WERI-Rb-1 (cell line): ENCODE results near the gene PTPRN2.

Experiments used
- DNase-seq: peaks from one replicate; pipeline ENCODE4 v3.0.0-alpha.2; 2020
- H3K27ac ChIP-seq: fragments of 250-450 bp; sonication (Bioruptor Pico); 2 replicates; pipeline ENCODE4 v1.5.1; 2020; ENCODE audit warnings: mild to moderate bottlenecking, moderate library complexity
- H3K27me3 ChIP-seq: fragments of 250-450 bp; sonication (Bioruptor Pico); 2 replicates; pipeline ENCODE4 v1.5.1; 2021; ENCODE audit warnings: mild to moderate bottlenecking, low read depth, moderate library complexity; ENCODE audit not compliant: insufficient read depth, severe bottlenecking
- H3K36me3 ChIP-seq: fragments of 250-450 bp; sonication (Bioruptor Pico); 2 replicates; pipeline ENCODE4 v1.5.1; 2020; ENCODE audit warnings: mild to moderate bottlenecking, moderate library complexity
- H3K4me3 ChIP-seq: 2 replicates; pipeline ENCODE4 v1.5.1; 2011; ENCODE audit warnings: low read depth, mild to moderate bottlenecking, control low read depth, low read length
- H3K9me3 ChIP-seq: fragments of 250-450 bp; sonication (Bioruptor Pico); 2 replicates; pipeline ENCODE4 v1.5.1; 2021; ENCODE audit warnings: mild to moderate bottlenecking, moderate library complexity; ENCODE audit not compliant: severe bottlenecking
- TF ChIP-seq, protein P1 (sequence below): IDR thresholded peaks from 2 replicates; pipeline ENCODE4 v1.5.1; 2011; ENCODE audit warnings: low read depth, mild to moderate bottlenecking, control low read depth, inconsistent platforms, low read length

Gene PTPRN2

DNA sequence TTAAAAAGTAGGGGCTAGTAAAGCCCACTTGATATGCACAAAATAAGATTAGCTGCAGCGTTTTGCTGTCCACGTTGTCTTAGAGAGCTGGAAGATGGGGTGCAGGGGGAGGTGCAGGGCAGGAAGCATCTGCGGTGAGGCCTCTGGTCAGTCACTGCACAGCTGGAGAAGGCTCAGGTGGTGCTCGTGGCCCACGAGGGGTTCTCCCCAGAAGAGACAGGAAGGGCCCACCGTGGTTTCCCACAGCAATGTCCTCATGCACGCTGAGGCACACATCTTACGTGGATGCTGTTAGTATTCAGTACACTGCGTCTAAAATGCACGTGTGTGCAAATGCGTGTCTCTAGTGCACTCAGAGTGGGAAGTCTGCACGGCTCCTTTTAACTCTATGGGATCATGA lies 582.1 kb downstream of the PTPRN2 start:
- Histone ChIP-seq H3K4me3 (no peak overlapping the region), H3K27me3 (no peaks in the 10 kb centered on the region), H3K9me3 (no peaks in the 10 kb centered on the region), H3K27ac (no peak overlapping the region), H3K36me3 (no peaks in the 10 kb centered on the region)
- TF ChIP-seq, protein P1, sequence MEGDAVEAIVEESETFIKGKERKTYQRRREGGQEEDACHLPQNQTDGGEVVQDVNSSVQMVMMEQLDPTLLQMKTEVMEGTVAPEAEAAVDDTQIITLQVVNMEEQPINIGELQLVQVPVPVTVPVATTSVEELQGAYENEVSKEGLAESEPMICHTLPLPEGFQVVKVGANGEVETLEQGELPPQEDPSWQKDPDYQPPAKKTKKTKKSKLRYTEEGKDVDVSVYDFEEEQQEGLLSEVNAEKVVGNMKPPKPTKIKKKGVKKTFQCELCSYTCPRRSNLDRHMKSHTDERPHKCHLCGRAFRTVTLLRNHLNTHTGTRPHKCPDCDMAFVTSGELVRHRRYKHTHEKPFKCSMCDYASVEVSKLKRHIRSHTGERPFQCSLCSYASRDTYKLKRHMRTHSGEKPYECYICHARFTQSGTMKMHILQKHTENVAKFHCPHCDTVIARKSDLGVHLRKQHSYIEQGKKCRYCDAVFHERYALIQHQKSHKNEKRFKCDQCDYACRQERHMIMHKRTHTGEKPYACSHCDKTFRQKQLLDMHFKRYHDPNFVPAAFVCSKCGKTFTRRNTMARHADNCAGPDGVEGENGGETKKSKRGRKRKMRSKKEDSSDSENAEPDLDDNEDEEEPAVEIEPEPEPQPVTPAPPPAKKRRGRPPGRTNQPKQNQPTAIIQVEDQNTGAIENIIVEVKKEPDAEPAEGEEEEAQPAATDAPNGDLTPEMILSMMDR, result no peak
- no peak for DNase-seq

- H3K9me3 ChIP-seq, result no peaks in the 10 kb centered on the region
- H3K4me3 ChIP-seq, result no peak overlapping the region
- TF ChIP-seq, protein P1, result no peak
- no peaks in the 10 kb centered on the region for H3K36me3 ChIP-seq
- DNase-seq, result no peak
- H3K27ac ChIP-seq, result no peak overlapping the region
- H3K27me3 ChIP-seq, result no peaks in the 10 kb centered on the region
Observed at GRCh38 chr7:158004123-158004490, 583.5 kb downstream of the PTPRN2 start.

DNA sequence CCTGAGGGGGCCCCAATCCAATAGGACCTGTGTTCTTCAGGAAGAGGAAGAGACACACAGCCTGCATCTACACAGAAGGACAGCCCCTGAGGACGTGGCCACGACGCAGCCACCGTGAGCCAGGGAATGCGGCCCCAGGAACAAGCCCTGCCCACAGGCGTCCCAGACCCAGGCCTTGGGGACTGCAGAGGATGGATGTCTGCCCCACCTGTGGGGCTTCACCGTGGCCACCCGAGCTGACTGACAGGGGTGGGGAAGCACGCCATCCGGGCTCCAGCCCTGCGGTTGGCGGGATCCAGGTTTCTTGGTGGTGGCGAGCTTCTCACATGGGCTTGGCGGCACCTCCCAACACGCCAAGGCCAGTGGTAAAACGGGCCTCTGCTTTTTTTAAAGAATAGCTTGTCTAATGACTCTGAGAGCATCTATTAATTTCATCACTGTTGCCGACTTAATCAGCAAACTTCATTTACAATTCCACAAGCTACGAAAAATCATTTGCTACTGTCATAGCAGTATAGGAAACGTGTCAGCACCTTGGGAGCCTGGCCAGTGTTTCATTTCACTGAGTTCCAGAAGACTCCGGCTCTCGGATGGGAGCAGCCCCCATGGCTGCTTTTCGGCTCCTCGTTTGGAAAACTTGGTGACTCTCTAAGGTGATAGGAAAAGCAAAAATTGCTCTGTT lies 584.0 kb downstream of the PTPRN2 start:
- no peaks in the 10 kb centered on the region for H3K9me3 ChIP-seq
- no peak overlapping the region for H3K27ac ChIP-seq
- H3K4me3 ChIP-seq, result no peak overlapping the region
- H3K36me3 ChIP-seq, result no peaks in the 10 kb centered on the region
- TF ChIP-seq, protein P1, result no peak
- no peaks in the 10 kb centered on the region for H3K27me3 ChIP-seq
- no peak for DNase-seq

DNA sequence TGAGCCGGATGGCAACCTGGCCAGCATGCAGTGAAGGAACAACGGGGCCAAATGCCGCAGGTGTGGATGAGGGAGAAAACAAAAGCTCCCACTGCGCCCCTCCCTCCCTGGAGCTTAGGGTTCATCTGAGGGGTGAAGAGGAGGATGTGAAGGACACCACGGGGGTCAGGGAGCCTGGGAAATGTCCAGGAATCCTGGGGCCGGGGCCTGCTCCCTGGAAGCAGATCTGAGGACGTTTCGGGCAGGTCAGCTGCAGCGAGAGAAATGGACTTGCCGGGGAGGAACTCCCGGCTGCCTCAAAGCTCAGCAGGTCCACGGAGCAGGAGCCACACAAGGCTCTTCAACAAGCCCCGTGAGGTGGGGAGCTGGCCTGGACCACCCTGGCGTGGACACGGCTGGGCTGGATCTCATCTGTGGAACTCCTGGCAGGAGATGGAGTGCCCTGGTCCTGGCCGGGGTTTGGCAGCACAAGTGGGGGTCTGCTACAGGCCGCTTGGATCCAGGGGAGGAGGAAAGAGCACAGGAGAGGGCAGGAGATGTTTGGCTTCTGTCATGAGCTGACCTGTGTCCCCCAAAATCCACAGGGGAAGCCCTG lies 585.0 kb downstream of the PTPRN2 start:
- Histone ChIP-seq H3K4me3 (no peak overlapping the region), H3K27ac (no peak overlapping the region), H3K36me3 (no peaks in the 10 kb centered on the region), H3K27me3 (no peaks in the 10 kb centered on the region), H3K9me3 (no peaks in the 10 kb centered on the region)
- TF ChIP-seq, protein P1, result no peak
- no peak for DNase-seq

GRCh38 chr7:158001621-158002320 lies 585.9 kb downstream of the PTPRN2 start:
- no peak for DNase-seq
- TF ChIP-seq, protein P1, result no peak
- Histone ChIP-seq H3K9me3 (no peaks in the 10 kb centered on the region), H3K27me3 (no peaks in the 10 kb centered on the region), H3K4me3 (no peak overlapping the region), H3K36me3 (no peaks in the 10 kb centered on the region), H3K27ac (no peak overlapping the region)
